ENCODE results near the gene SCFD1. TPM values are rescaled to one million over a fixed set of nuclear protein-coding genes. Genes with fewer than 3 reads are reported as not detected.
"Not testable (repeated sequence)": the region's sequence is repeated elsewhere in the genome, so short reads cannot be mapped to it uniquely, and the experiment has no call there.

Gene SCFD1
- total and polyA plus RNA-seq, 4 donors = 45.6 to 97.3 (median 66.5) TPM

GRCh38 chr14:30623412-30624131 is 1.5 kb downstream of the SCFD1 start:
- Histone ChIP-seq H3K4me1 (ENCODE audit: control insufficient read depth in 1 of 2, insufficient read depth in 2 of 2, low read length in 2 of 2) (peaks cover 0 to 9% of the 10 kb centered on the region in 2 donors), H3K27me3 (ENCODE audit: control insufficient read depth in 1 of 2, insufficient read depth in 2 of 2, low read length in 1 of 2) (no peaks in the 10 kb centered on the region), H3K36me3 (ENCODE audit: control insufficient read depth in 1 of 2, insufficient read depth in 2 of 2, low read length in 1 of 2) (no peaks in the 10 kb centered on the region), H3K4me3 (ENCODE audit: low read length in 2 of 2) (peak overlapping the region; percentile 26 to 63), H3K9me3 (ENCODE audit: control insufficient read depth, low read length) (no peaks in the 10 kb centered on the region), H3K27ac (ENCODE audit: low read depth in 1 of 2, low read length in 2 of 2) (no peak overlapping the region)
- DNase-seq (no peak), ATAC-seq (ENCODE audit: low FRiP score) (no peak)
- intact Hi-C loops (cut with DNase I) = no loop called here
- WGBS, 2 donors = 55 to 59% methylated on average over 7 of the region's 7 CpGs

GRCh38 chr14:30624132-30624423 is 2.0 kb downstream of the SCFD1 start:
- DNase-seq (no peak), ATAC-seq (ENCODE audit: low FRiP score) (no peak)
- 92 to 94% methylated on average over 5 of the region's 5 CpGs for WGBS, 2 donors
- H3K36me3 ChIP-seq (ENCODE audit: control insufficient read depth in 1 of 2, insufficient read depth in 2 of 2, low read length in 1 of 2) = no peaks in the 10 kb centered on the region
- no peaks in the 10 kb centered on the region for H3K9me3 ChIP-seq (ENCODE audit: control insufficient read depth, low read length)
- intact Hi-C loops (cut with DNase I) = no loop called here
- H3K4me3 ChIP-seq (ENCODE audit: low read length in 2 of 2) = no peak overlapping the region
- H3K27ac ChIP-seq (ENCODE audit: low read depth in 1 of 2, low read length in 2 of 2) = no peak overlapping the region
- H3K27me3 ChIP-seq (ENCODE audit: control insufficient read depth in 1 of 2, insufficient read depth in 2 of 2, low read length in 1 of 2) = no peaks in the 10 kb centered on the region
- peaks cover 0 to 9% of the 10 kb centered on the region in 2 donors for H3K4me1 ChIP-seq (ENCODE audit: control insufficient read depth in 1 of 2, insufficient read depth in 2 of 2, low read length in 2 of 2)

- Histone ChIP-seq H3K27me3 (ENCODE audit: control insufficient read depth in 1 of 2, insufficient read depth in 2 of 2, low read length in 1 of 2) (no peaks in the 10 kb centered on the region), H3K9me3 (ENCODE audit: control insufficient read depth, low read length) (no peaks in the 10 kb centered on the region), H3K4me1 (ENCODE audit: control insufficient read depth in 1 of 2, insufficient read depth in 2 of 2, low read length in 2 of 2) (peaks cover 0 to 9% of the 10 kb centered on the region in 2 donors), H3K36me3 (ENCODE audit: control insufficient read depth in 1 of 2, insufficient read depth in 2 of 2, low read length in 1 of 2) (no peaks in the 10 kb centered on the region), H3K4me3 (ENCODE audit: low read length in 2 of 2) (no peak overlapping the region), H3K27ac (ENCODE audit: low read depth in 1 of 2, low read length in 2 of 2) (no peak overlapping the region)
- DNase-seq (no peak), ATAC-seq (ENCODE audit: low FRiP score) (no peak)
- intact Hi-C loops (cut with DNase I) = no loop called here
- 91% methylated on average over 3 of the region's 3 CpGs for WGBS, 2 donors
Observed at GRCh38 chr14:30625533-30625932, 3.4 kb downstream of the SCFD1 start.

- WGBS, 2 donors = 92 to 95% methylated on average over 8 of the region's 8 CpGs
- H3K27me3 ChIP-seq (ENCODE audit: control insufficient read depth in 1 of 2, insufficient read depth in 2 of 2, low read length in 1 of 2); intact Hi-C loops (cut with DNase I); H3K36me3 ChIP-seq (ENCODE audit: control insufficient read depth in 1 of 2, insufficient read depth in 2 of 2, low read length in 1 of 2); ATAC-seq (ENCODE audit: low FRiP score); H3K27ac ChIP-seq (ENCODE audit: low read depth in 1 of 2, low read length in 2 of 2); H3K4me3 ChIP-seq (ENCODE audit: low read length in 2 of 2); H3K9me3 ChIP-seq (ENCODE audit: control insufficient read depth, low read length); H3K4me1 ChIP-seq (ENCODE audit: control insufficient read depth in 1 of 2, insufficient read depth in 2 of 2, low read length in 2 of 2): not testable (repeated sequence)
- peak in 1 of 2 donors; percentile 57 for DNase-seq
Observed at GRCh38 chr14:30629432-30629831, 7.3 kb downstream of the SCFD1 start.

DNA sequence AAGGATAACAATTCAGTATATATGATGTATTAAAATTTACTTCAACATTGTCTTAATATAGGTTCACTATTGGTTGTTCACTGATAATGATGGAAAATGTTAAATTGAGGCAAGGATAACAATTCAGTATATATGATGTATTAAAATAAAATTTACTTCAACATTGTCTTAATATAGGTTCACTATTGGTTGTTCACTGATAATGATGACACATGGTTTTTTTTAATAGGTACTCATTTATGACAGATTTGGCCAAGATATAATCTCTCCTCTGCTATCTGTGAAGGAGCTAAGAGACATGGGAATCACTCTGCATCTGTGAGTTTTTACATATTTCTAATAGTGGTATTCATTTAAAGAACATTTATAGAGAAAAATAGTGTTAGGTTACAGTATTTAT is 8.1 kb downstream of the SCFD1 start:
- Histone ChIP-seq H3K4me1 (ENCODE audit: control insufficient read depth in 1 of 2, insufficient read depth in 2 of 2, low read length in 2 of 2) (peaks cover 0 to 5% of the 10 kb centered on the region in 2 donors), H3K36me3 (ENCODE audit: control insufficient read depth in 1 of 2, insufficient read depth in 2 of 2, low read length in 1 of 2) (peaks cover 0 to 5% of the 10 kb centered on the region in 2 donors), H3K4me3 (ENCODE audit: low read length in 2 of 2) (no peak overlapping the region), H3K9me3 (ENCODE audit: control insufficient read depth, low read length) (no peaks in the 10 kb centered on the region), H3K27me3 (ENCODE audit: control insufficient read depth in 1 of 2, insufficient read depth in 2 of 2, low read length in 1 of 2) (no peaks in the 10 kb centered on the region), H3K27ac (ENCODE audit: low read depth in 1 of 2, low read length in 2 of 2) (no peak overlapping the region)
- intact Hi-C loops (cut with DNase I) = no loop called here
- DNase-seq = no peak
- no peak for ATAC-seq (ENCODE audit: low FRiP score)

DNA sequence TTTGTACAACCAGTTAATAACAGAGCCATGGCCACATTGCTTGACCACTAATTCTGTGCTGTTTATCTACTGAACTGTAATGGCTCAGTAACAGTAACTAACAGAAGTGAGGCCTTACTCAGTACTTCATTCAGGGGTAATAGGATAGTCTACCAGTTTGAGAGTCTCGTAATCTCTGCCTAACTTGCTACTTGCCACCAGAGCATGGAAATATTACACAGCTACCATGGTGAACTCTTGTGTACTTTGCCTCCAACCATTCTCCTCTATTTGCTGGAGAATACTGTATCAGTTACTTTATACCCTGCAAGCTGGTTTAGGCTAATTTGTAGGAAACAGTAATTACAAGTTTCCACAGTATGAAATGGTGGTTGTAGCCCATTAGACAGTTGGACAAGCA is 10.6 kb downstream of the SCFD1 start:
- intact Hi-C loops (cut with DNase I) = no loop called here
- no peaks in the 10 kb centered on the region for H3K27me3 ChIP-seq (ENCODE audit: control insufficient read depth in 1 of 2, insufficient read depth in 2 of 2, low read length in 1 of 2)
- ATAC-seq (ENCODE audit: low FRiP score) (no peak), DNase-seq (no peak)
- peaks cover 0 to 5% of the 10 kb centered on the region in 2 donors for H3K36me3 ChIP-seq (ENCODE audit: control insufficient read depth in 1 of 2, insufficient read depth in 2 of 2, low read length in 1 of 2)
- H3K4me3 ChIP-seq (ENCODE audit: low read length in 2 of 2) = no peak overlapping the region
- H3K27ac ChIP-seq (ENCODE audit: low read depth in 1 of 2, low read length in 2 of 2) = no peak overlapping the region
- WGBS, 2 donors = 92 to 93% methylated on average over 1 of the region's 1 CpG
- H3K4me1 ChIP-seq (ENCODE audit: control insufficient read depth in 1 of 2, insufficient read depth in 2 of 2, low read length in 2 of 2) = no peaks in the 10 kb centered on the region
- H3K9me3 ChIP-seq (ENCODE audit: control insufficient read depth, low read length) = no peaks in the 10 kb centered on the region

DNA sequence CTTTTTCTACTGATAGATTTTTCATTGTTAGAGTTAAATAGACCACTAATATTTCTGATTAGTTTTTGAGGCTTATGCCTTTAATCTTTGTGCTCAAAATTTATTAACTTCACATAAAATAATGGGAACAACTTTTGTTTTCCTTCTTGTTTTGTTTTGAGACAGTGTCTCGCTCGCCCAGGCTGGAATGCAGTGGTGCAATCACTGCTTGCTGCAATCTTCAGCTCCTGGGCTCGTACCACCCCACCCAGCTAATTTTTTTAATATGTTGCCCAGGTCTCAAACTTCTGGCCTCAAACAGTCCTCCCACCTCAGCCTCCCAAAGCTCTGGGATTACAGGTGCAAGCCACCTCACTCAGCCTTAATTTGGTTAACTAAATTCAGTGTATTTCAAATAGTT is 16.8 kb downstream of the SCFD1 start:
- intact Hi-C loops (cut with DNase I) = no loop called here
- H3K27me3 ChIP-seq (ENCODE audit: control insufficient read depth in 1 of 2, insufficient read depth in 2 of 2, low read length in 1 of 2) = no peaks in the 10 kb centered on the region
- H3K27ac ChIP-seq (ENCODE audit: low read depth in 1 of 2, low read length in 2 of 2) = no peak overlapping the region
- DNase-seq (no peak), ATAC-seq (ENCODE audit: low FRiP score) (no peak)
- peaks cover 0 to 2% of the 10 kb centered on the region in 2 donors for H3K36me3 ChIP-seq (ENCODE audit: control insufficient read depth in 1 of 2, insufficient read depth in 2 of 2, low read length in 1 of 2)
- 91 to 96% methylated on average over 3 of the region's 3 CpGs for WGBS, 2 donors
- no peaks in the 10 kb centered on the region for H3K4me1 ChIP-seq (ENCODE audit: control insufficient read depth in 1 of 2, insufficient read depth in 2 of 2, low read length in 2 of 2)
- H3K4me3 ChIP-seq (ENCODE audit: low read length in 2 of 2) = no peak overlapping the region
- H3K9me3 ChIP-seq (ENCODE audit: control insufficient read depth, low read length) = no peaks in the 10 kb centered on the region

DNA sequence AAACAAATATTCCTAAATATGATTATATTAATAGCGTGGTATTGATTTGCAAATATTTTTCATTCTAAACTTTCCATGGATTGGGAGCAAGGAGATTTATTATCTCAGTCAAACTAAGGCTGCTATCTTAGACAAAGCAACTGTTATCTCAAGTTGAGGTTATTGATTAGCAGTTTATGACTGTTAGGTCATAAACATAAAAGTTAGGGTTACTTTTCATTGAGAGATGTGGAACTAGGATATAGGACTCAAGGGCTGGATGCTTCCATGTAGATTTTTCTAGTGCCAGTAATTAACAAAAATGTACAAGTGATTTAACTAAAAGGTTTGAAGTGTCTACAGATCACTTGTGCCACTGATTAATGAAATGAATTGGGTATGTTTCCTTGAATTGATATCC is 19.1 kb downstream of the SCFD1 start:
- H3K27ac ChIP-seq (ENCODE audit: low read depth in 1 of 2, low read length in 2 of 2) = no peak overlapping the region
- H3K9me3 ChIP-seq (ENCODE audit: control insufficient read depth, low read length) = no peaks in the 10 kb centered on the region
- H3K27me3 ChIP-seq (ENCODE audit: control insufficient read depth in 1 of 2, insufficient read depth in 2 of 2, low read length in 1 of 2) = no peaks in the 10 kb centered on the region
- ATAC-seq (ENCODE audit: low FRiP score) (no peak), DNase-seq (no peak)
- H3K4me3 ChIP-seq (ENCODE audit: low read length in 2 of 2) = no peak overlapping the region
- H3K4me1 ChIP-seq (ENCODE audit: control insufficient read depth in 1 of 2, insufficient read depth in 2 of 2, low read length in 2 of 2) = no peaks in the 10 kb centered on the region
- intact Hi-C loops (cut with DNase I) = no loop called here
- H3K36me3 ChIP-seq (ENCODE audit: control insufficient read depth in 1 of 2, insufficient read depth in 2 of 2, low read length in 1 of 2) = no peaks in the 10 kb centered on the region
- 88 to 93% methylated on average over 1 of the region's 1 CpG for WGBS, 2 donors

GRCh38 chr14:30644462-30644861 is 22.3 kb downstream of the SCFD1 start:
- DNase-seq; H3K27ac ChIP-seq (ENCODE audit: low read depth in 1 of 2, low read length in 2 of 2); H3K4me1 ChIP-seq (ENCODE audit: control insufficient read depth in 1 of 2, insufficient read depth in 2 of 2, low read length in 2 of 2); H3K36me3 ChIP-seq (ENCODE audit: control insufficient read depth in 1 of 2, insufficient read depth in 2 of 2, low read length in 1 of 2); H3K4me3 ChIP-seq (ENCODE audit: low read length in 2 of 2); ATAC-seq (ENCODE audit: low FRiP score); intact Hi-C loops (cut with DNase I); H3K9me3 ChIP-seq (ENCODE audit: control insufficient read depth, low read length); H3K27me3 ChIP-seq (ENCODE audit: control insufficient read depth in 1 of 2, insufficient read depth in 2 of 2, low read length in 1 of 2): not testable (repeated sequence)
- WGBS, 2 donors = 97 to 98% methylated on average over 5 of the region's 5 CpGs
